Measurements from ENCODE around the gene GNL1. TPM values are rescaled to one million over a fixed set of nuclear protein-coding genes. Genes with fewer than 3 reads are reported as not detected.

The GNL1 gene
- polyA plus RNA-seq, 1 of the 3 experiments (the other 2 are of a cell fraction), result 36.4 TPM

DNA sequence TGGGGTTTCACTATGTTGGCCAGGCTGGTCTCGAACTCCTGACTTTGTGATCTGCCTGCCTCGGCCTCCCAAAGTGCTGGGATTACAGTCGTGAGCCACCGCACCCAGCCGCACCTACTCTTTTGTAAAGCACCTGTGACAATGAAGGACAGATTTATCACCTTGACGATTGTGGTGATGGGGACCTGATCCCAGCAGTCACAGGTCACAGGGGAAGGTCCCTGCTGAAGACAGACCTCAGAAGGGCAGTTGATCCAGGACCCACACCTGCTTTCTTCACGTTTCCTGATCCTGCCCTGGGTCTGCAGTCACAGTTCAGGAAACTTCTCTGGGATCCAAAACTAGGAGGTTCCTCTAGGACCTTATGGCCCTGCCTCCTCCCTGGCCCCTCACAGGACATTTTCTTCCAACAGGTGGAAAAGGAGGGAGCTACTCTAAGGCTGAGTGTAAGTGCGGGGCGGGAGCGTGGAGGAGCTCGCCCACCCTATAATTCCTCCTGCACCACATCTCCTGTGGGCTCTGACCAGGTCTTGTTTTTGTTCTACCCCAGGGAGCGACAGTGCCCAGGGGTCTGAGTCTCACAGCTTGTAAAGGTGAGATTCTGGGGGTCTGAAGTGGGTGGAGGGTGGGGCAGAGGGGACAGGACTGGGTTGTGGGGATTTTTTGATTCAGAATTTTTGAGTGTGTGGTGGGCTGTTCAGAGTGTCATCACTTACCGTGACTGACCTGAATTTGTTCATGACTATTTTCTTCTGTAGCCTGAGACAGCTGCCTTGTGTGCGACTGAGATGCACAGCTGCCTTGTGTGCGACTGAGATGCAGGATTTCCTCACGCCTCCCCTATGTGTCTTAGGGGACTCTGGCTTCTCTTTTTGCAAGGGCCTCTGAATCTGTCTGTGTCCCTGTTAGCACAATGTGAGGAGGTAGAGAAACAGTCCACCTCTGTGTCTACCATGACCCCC is 64.0 kb downstream of the GNL1 start:
- H2AFZ ChIP-seq (ENCODE audit: low read depth), result no peak overlapping the region
- peaks cover 18% of the 10 kb centered on the region for H3K79me2 ChIP-seq (ENCODE audit: insufficient read depth)
- H3K27ac ChIP-seq (ENCODE audit: low read depth in 2 of 2, low read length in 1 of 2), result no peak overlapping the region
- peaks cover 10 to 21% of the 10 kb centered on the region in 2 experiments for H3K36me3 ChIP-seq (replicated peaks in 1 of 2; ENCODE audit: control insufficient read depth in 1 of 2, insufficient read depth in 2 of 2, low read length in 1 of 2)
- no peak overlapping the region for H3K9ac ChIP-seq
- DNase-seq, result no peak
- no peaks in the 10 kb centered on the region for H3K9me2 ChIP-seq
- H3K27me3 ChIP-seq (ENCODE audit: insufficient read depth), result no peaks in the 10 kb centered on the region
- WGBS (ENCODE audit: low lambda C conversion rate), result 96% methylated on average over 16 of the region's 16 CpGs
- no peak overlapping the region for H3K4me3 ChIP-seq (ENCODE audit: low read depth in 2 of 2, low read length in 1 of 2)
- no peaks in the 10 kb centered on the region for H3K9me3 ChIP-seq
- ChIA-PET POLR2A (no interaction called here), CTCF (interaction anchor here (1.0 to 5.3 kb wide), 7 partner anchors 9 to 52 kb away, joined by 3 to 18 read pairs (median 4); no protein-coding TSS in a partner anchor)
- peaks cover 11% of the 10 kb centered on the region for H4K20me1 ChIP-seq (ENCODE audit: insufficient read depth)
- TF ChIP-seq SIN3A (IDR thresholded peaks at IDR 0.05; ENCODE audit: borderline replicate concordance, low read depth, low read length) (no peak), TEAD4 (IDR thresholded peaks at IDR 0.05; ENCODE audit: borderline replicate concordance, insufficient read depth) (no peak), NRF1 (IDR thresholded peaks at IDR 0.05; ENCODE audit: low read depth, low read length) (no peak), MEF2A (IDR thresholded peaks at IDR 0.05; ENCODE audit: borderline replicate concordance, low read depth) (no peak), GATA2 (CRISPR knock-in tag; IDR thresholded peaks at IDR 0.05) (no peak), EZH2phosphoT487 (IDR thresholded peaks at IDR 0.05; ENCODE audit: borderline replicate concordance, low read depth) (no peak), RFX5 (IDR thresholded peaks at IDR 0.05; ENCODE audit: low read length) (no peak), JUND (IDR thresholded peaks at IDR 0.05) (no peak), SMC3 (IDR thresholded peaks at IDR 0.05; ENCODE audit: low read depth, low read length) (no peak), FOXJ3 (CRISPR knock-in tag; IDR thresholded peaks at IDR 0.05) (no peak), YY1 (IDR thresholded peaks at IDR 0.05; ENCODE audit: low read depth) (no peak), POLR2AphosphoS5 (IDR thresholded peaks at IDR 0.05; ENCODE audit: low read depth, low read length) (no peak), NFIC (IDR thresholded peaks at IDR 0.05; ENCODE audit: borderline replicate concordance) (no peak), RAD21 (IDR thresholded peaks at IDR 0.05; ENCODE audit: low read length) (no peak)
- TF ChIP-seq, protein P1, sequence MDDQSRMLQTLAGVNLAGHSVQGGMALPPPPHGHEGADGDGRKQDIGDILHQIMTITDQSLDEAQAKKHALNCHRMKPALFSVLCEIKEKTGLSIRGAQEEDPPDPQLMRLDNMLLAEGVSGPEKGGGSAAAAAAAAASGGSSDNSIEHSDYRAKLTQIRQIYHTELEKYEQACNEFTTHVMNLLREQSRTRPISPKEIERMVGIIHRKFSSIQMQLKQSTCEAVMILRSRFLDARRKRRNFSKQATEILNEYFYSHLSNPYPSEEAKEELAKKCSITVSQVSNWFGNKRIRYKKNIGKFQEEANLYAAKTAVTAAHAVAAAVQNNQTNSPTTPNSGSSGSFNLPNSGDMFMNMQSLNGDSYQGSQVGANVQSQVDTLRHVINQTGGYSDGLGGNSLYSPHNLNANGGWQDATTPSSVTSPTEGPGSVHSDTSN (IDR thresholded peaks at IDR 0.05), result no peak
- TF ChIP-seq, protein P2, sequence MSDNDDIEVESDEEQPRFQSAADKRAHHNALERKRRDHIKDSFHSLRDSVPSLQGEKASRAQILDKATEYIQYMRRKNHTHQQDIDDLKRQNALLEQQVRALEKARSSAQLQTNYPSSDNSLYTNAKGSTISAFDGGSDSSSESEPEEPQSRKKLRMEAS (IDR thresholded peaks at IDR 0.05; ENCODE audit: low read depth), result no peak
- TF ChIP-seq, protein P3, sequence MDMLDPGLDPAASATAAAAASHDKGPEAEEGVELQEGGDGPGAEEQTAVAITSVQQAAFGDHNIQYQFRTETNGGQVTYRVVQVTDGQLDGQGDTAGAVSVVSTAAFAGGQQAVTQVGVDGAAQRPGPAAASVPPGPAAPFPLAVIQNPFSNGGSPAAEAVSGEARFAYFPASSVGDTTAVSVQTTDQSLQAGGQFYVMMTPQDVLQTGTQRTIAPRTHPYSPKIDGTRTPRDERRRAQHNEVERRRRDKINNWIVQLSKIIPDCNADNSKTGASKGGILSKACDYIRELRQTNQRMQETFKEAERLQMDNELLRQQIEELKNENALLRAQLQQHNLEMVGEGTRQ (IDR thresholded peaks at IDR 0.05; ENCODE audit: borderline replicate concordance, low read depth, low read length), result no peak
- H3F3A ChIP-seq (replicated peaks; ENCODE audit: insufficient read depth), result peaks cover 28% of the 10 kb centered on the region
- H3K4me1 ChIP-seq (ENCODE audit: control insufficient read depth in 1 of 2, insufficient read depth in 2 of 2, low read depth in 1 of 2, low read length in 1 of 2), result peaks cover 7% of the 10 kb centered on the region in 2 experiments; a peak in 2 of 4 replicates
- H3K4me2 ChIP-seq, result no peak overlapping the region

Small RNA genes within 50 kb of the gene (small RNA-seq; reads per million reads assigned to genes)
- gene MIR877, result 0 to 4.1 (median 0.23) reads per million in 7 experiments

Other genes with a start within 250 kb of the GNL1 start
- gene TRIM39, start 229.6 kb downstream of the GNL1 start, polyA plus RNA-seq (2012; rRNA removed), result 6.5 and 7.4 TPM in 2 replicates
- gene RPP21, start 211.3 kb downstream of the GNL1 start, polyA plus RNA-seq (2012; rRNA removed), result 68.8 and 108 TPM in 2 replicates
- 90.9 and 99.7 TPM in 2 replicates for gene HLA-E, start 67.0 kb downstream of the GNL1 start, polyA plus RNA-seq (2012; rRNA removed)
- 21.2 and 26.0 TPM in 2 replicates for gene PRR3, start 806 bp upstream of the GNL1 start, polyA plus RNA-seq (2012; rRNA removed)
- 42.5 and 53.4 TPM in 2 replicates for gene ABCF1, start 15.0 kb upstream of the GNL1 start, polyA plus RNA-seq (2012; rRNA removed)
- gene PPP1R10, start 60.8 kb upstream of the GNL1 start, polyA plus RNA-seq (2012; rRNA removed), result 16.8 and 22.1 TPM in 2 replicates
- gene MRPS18B, start 61.4 kb upstream of the GNL1 start, polyA plus RNA-seq (2012; rRNA removed), result 45.2 and 51.1 TPM in 2 replicates
- 35.4 and 36.2 TPM in 2 replicates for gene ATAT1, start 70.4 kb upstream of the GNL1 start, polyA plus RNA-seq (2012; rRNA removed)
- 11.7 and 14.3 TPM in 2 replicates for gene C6orf136, start 90.6 kb upstream of the GNL1 start, polyA plus RNA-seq (2012; rRNA removed)
- gene DHX16, start 116.5 kb upstream of the GNL1 start, polyA plus RNA-seq (2012; rRNA removed), result 59.8 and 63.3 TPM in 2 replicates
- 57.3 and 73.2 TPM in 2 replicates for gene PPP1R18, start 130.2 kb upstream of the GNL1 start, polyA plus RNA-seq (2012; rRNA removed)
- gene NRM, start 134.5 kb upstream of the GNL1 start, polyA plus RNA-seq (2012; rRNA removed), result 19.7 and 26.8 TPM in 2 replicates
- gene MDC1, start 160.8 kb upstream of the GNL1 start, polyA plus RNA-seq (2012; rRNA removed), result 5.9 and 10.4 TPM in 2 replicates
- 1,037 and 1,093 TPM in 2 replicates for gene TUBB, start 163.9 kb upstream of the GNL1 start, polyA plus RNA-seq (2012; rRNA removed)
- gene FLOT1, start 186.2 kb upstream of the GNL1 start, polyA plus RNA-seq (2012; rRNA removed), result 457 and 462 TPM in 2 replicates
- 12.9 and 14.0 TPM in 2 replicates for gene IER3, start 188.1 kb upstream of the GNL1 start, polyA plus RNA-seq (2012; rRNA removed)

Data from SK-N-SH (cell line).